Adrenal gland (tissue), 5 donors: Measurements from ENCODE around the gene SPOCK1.

Experiments used
- POLR2A ChIP-seq, 2 donors: fragments of 450-650 bp; IDR thresholded peaks; one replicate each; pipeline ENCODE4 v1.6.1; 2017; ENCODE audit warnings: antibody characterized with exemption in 2 of 2, mild to moderate bottlenecking in 2 of 2, moderate library complexity in 1 of 2
- TF ChIP-seq, protein P1 (sequence below), 6 experiments: fragments of 450-650 bp in 4 of 6; fragments of 200-600 bp in 2 of 6; sonication (generic) in 1 of 6; IDR thresholded peaks; 1 replicate in 5 of 6; 2 replicates in 1 of 6; pipeline versions ENCODE4 v1.5.1 to v1.8.0; 2016 to 2021; ENCODE audit warnings: antibody characterized with exemption in 6 of 6, mild to moderate bottlenecking in 2 of 6, moderate library complexity in 1 of 6
- donor health status: DM: no; HTN: no; CAD: no.

DNA sequence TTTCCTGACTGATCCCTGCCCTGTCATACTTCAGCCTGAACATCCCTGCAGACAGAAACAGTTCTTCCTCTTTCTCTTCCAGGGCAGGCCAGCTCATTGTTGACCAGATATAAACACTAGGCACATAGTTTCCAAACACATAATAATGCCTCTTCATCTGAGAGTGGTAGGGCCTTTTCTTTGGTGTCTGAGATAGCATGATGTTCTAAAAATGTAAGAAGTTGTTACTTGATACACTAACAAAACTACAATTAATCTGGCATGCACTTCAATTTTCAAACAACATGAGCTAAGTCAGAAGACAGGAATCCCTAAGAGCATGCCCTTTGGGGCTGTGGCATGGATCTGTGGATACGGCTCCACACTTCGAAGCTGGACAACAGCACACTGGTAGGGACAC lies 246.6 kb downstream of the SPOCK1 start:
- TF ChIP-seq, protein P1, sequence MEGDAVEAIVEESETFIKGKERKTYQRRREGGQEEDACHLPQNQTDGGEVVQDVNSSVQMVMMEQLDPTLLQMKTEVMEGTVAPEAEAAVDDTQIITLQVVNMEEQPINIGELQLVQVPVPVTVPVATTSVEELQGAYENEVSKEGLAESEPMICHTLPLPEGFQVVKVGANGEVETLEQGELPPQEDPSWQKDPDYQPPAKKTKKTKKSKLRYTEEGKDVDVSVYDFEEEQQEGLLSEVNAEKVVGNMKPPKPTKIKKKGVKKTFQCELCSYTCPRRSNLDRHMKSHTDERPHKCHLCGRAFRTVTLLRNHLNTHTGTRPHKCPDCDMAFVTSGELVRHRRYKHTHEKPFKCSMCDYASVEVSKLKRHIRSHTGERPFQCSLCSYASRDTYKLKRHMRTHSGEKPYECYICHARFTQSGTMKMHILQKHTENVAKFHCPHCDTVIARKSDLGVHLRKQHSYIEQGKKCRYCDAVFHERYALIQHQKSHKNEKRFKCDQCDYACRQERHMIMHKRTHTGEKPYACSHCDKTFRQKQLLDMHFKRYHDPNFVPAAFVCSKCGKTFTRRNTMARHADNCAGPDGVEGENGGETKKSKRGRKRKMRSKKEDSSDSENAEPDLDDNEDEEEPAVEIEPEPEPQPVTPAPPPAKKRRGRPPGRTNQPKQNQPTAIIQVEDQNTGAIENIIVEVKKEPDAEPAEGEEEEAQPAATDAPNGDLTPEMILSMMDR (IDR thresholded peaks at IDR 0.05) = no peak
- TF ChIP-seq POLR2A (IDR thresholded peaks at IDR 0.05) = no peak
